A549 (cell line): Measurements from ENCODE around the gene ZNF831.

Source experiments
- BHLHE40 ChIP-seq: IDR thresholded peaks from 2 replicates; pipeline ENCODE4 v1.6.1; 2012; ENCODE audit warnings: low read depth, low read length, inconsistent platforms
- CBX2 ChIP-seq: fragments of 200-600 bp; sonication (generic); IDR thresholded peaks from 2 replicates; pipeline ENCODE4 v1.6.1; 2016; ENCODE audit warnings: low read depth, mild to moderate bottlenecking, borderline replicate concordance
- CBX8 ChIP-seq: fragments of 200-600 bp; sonication (generic); IDR thresholded peaks from 2 replicates; pipeline ENCODE4 v1.6.1; 2016
- CTCF ChIP-seq: fragments of >200 bp; sonication (Bioruptor Twin); formaldehyde crosslinking; IDR thresholded peaks from 3 replicates; pipeline ENCODE4 v1.5.1; 2016
- EP300 ChIP-seq, 2 experiments: fragments of >200 bp; sonication (Bioruptor Twin); formaldehyde crosslinking; IDR thresholded peaks; 2 replicates in 1 of 2; 3 replicates in 1 of 2; pipeline ENCODE4 v1.6.1; 2016 to 2017
- MAX ChIP-seq: IDR thresholded peaks from 2 replicates; pipeline ENCODE4 v1.6.1; 2012
- MAZ ChIP-seq: fragments of 150-350 bp; IDR thresholded peaks from 2 replicates; pipeline ENCODE4 v1.6.1; 2014; ENCODE audit warnings: antibody characterized with exemption, low read depth, low read length, borderline replicate concordance
- POLR2A ChIP-seq: IDR thresholded peaks from 2 replicates; pipeline ENCODE4 v1.6.1; 2012; ENCODE audit warnings: mild to moderate bottlenecking, low read length
- RCOR1 ChIP-seq: fragments of 150-350 bp; IDR thresholded peaks from 2 replicates; pipeline ENCODE4 v1.6.1; 2014; ENCODE audit warnings: antibody characterized with exemption, low read length, low read depth
- SMC3 ChIP-seq: fragments of >200 bp; sonication (Bioruptor Twin); formaldehyde crosslinking; IDR thresholded peaks from 3 replicates; pipeline ENCODE4 v1.6.1; 2018; ENCODE audit warnings: inconsistent platforms
- USF2 ChIP-seq: fragments of 450-650 bp; IDR thresholded peaks from 2 replicates; pipeline ENCODE4 v1.6.1; 2014; ENCODE audit warnings: antibody characterized with exemption
- ZSCAN20 ChIP-seq: fragments of 250-450 bp; sonication (Bioruptor Pico); IDR thresholded peaks from 2 replicates; pipeline ENCODE4 v1.8.0; 2022; ENCODE audit warnings: mild to moderate bottlenecking, moderate library complexity

GRCh38 chr20:59145247-59145923 is 18.2 kb upstream of the ZNF831 start:
- TF ChIP-seq MAX (no peak), CBX2 (no peak), POLR2A (no peak), CTCF (no peak), CBX8 (no peak), MAZ (no peak), RCOR1 (no peak), USF2 (no peak), SMC3 (no peak), ZSCAN20 (CRISPR knock-in tag) (no peak), BHLHE40 (no peak), EP300 (IDR thresholded peaks at IDR 0.05) (no peak)
